Right ventricle myocardium superior (tissue), 1 donor: ENCODE data around the gene RFX4. TPM values are rescaled to one million over a fixed set of nuclear protein-coding genes. Genes with fewer than 3 reads are reported as not detected.

ENCODE experiments used
- total RNA-seq: library from RNA; stranded (reverse); fragmentation: NEBNext Ultra II Directional; extraction: Animal tissue kit (Norgen Biotek cat#: 25700); gene quantifications from one replicate; pipeline ENCODE4 v1.2.1, GENCODE V29; 2021
- donor health status: DM: no; HTN: yes; CAD: no; lungs with severe emphysema.

The RFX4 gene
- total RNA-seq, 1 donor from 2014 or later = not detected

Other genes starting within 250 kb of the RFX4 start
- 7.1 TPM for gene POLR3B, start 225.3 kb upstream of the RFX4 start, total RNA-seq
- gene RIC8B, start 191.7 kb downstream of the RFX4 start, total RNA-seq = 25.4 TPM